Activated CD8-positive, alpha-beta T cell treated with anti-CD3 and anti-CD28 coated beads, Interleukin-2, amount 10 ng/mL, durations not matched to agents 7 days and 5 days (primary cell): ENCODE results near the gene VEGFC. TPM values are rescaled to one million over a fixed set of nuclear protein-coding genes. Genes with fewer than 3 reads are reported as not detected.

Experiments used
- ATAC-seq: fragments of 150-1000 bp; cut with Tn5 transposase; one replicate; pipeline ENCODE4 v1.10.0; 2021; ENCODE audit warnings: moderate library complexity
- CTCF ChIA-PET: fragments of 350-600 bp; sonication (Branson Sonifier 250); formaldehyde crosslinking; loops from one replicate; lab custom pipeline; 2021; ENCODE audit warnings: antibody characterized with exemption; lab: Charles Lee
- POLR2A ChIA-PET: fragments of 350-600 bp; sonication (Branson Sonifier 250); formaldehyde crosslinking; loops from one replicate; lab custom pipeline; 2021; ENCODE audit warnings: antibody characterized with exemption; lab: Charles Lee
- DNase-seq: peaks from one replicate; pipeline ENCODE4 v3.0.0-alpha.2; 2020
- H3K27ac Mint-ChIP-seq: one replicate; pipeline ENCODE4 v1.8.0; 2021; ENCODE audit warnings: mild to moderate bottlenecking, mixed read lengths
- H3K27me3 Mint-ChIP-seq: one replicate; pipeline ENCODE4 v1.8.0; 2021; ENCODE audit warnings: low read depth, mixed read lengths
- H3K36me3 Mint-ChIP-seq: one replicate; pipeline ENCODE4 v1.8.0; 2021; ENCODE audit warnings: low read depth, mixed read lengths
- H3K4me1 Mint-ChIP-seq: one replicate; pipeline ENCODE4 v1.8.0; 2021; ENCODE audit warnings: low read depth, mixed read lengths
- H3K4me3 Mint-ChIP-seq: one replicate; pipeline ENCODE4 v1.8.0; 2021; ENCODE audit warnings: mild to moderate bottlenecking, mixed read lengths
- H3K9me3 Mint-ChIP-seq: one replicate; pipeline ENCODE4 v1.8.0; 2022; ENCODE audit warnings: mixed read lengths; ENCODE audit not compliant: insufficient read depth
- total RNA-seq, 2 experiments: library from RNA; stranded (reverse); gene quantifications; one replicate each; pipeline ENCODE4 v1.2.3, GENCODE V29; 2021

Gene VEGFC
- total RNA-seq, 2 experiments from 2014 or later, result not detected

DNA sequence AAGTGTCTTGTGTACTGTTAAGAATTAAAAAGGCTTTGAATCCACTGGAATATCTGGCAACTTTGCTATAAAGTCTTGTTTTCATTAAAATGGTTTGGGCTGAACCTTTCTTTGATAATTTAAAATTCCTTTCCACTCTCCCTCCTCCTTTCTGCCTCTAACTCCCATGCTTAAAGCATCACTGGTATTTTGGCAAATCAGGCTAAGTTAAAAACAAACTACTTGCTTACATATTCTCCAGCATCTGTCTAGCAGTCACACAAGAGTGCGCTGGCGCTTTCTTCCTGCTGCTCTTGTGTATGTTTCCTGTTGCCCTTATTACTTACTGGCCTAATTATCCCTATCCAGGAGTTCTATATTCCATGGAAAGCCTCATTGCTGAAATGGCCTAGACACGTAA, 136.6 kb downstream of the VEGFC start:
- Mint-ChIP-seq H3K27ac (no peak overlapping the region), H3K27me3 (no peaks in the 10 kb centered on the region), H3K36me3 (no peaks in the 10 kb centered on the region), H3K9me3 (no peaks in the 10 kb centered on the region), H3K4me1 (no peaks in the 10 kb centered on the region), H3K4me3 (no peak overlapping the region)
- POLR2A ChIA-PET, result no interaction called here
- ATAC-seq, result no peak
- no peak for DNase-seq
- CTCF ChIA-PET, result no interaction called here

DNA sequence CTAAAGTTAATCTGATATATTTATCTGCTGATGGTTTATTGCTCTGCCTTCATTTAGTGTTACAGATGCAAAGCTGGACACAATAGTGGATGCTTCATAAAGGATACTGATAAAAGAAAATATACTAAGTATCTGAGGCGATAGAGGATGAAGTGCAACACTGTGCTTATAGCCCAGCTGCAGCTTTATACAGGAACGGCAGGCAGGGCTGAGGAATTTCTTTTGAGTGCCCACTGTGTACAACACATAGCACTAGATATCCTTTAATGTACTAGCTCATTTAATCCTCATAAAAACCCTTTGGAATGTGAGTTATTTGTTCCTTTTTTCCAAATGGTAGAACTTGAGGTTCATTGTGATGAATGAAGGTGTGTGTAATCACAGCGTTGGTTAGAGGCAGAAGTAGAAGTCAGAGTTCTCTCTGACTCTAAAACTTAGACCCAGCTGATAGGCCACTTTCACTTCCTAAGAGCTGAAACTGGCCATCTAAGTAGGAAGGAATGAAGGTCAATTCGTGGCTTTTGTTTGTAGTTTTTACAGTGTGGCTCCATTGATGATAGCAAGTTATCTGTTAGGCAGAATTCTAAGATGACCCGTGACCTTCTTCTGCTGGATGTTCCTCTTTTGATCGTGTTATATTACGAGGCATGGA, 138.0 kb downstream of the VEGFC start:
- Mint-ChIP-seq H3K27me3 (no peaks in the 10 kb centered on the region), H3K4me3 (no peak overlapping the region), H3K27ac (no peak overlapping the region), H3K36me3 (no peaks in the 10 kb centered on the region), H3K4me1 (no peaks in the 10 kb centered on the region), H3K9me3 (no peaks in the 10 kb centered on the region)
- no peak for DNase-seq
- no peak for ATAC-seq
- ChIA-PET CTCF (no interaction called here), POLR2A (no interaction called here)

DNA sequence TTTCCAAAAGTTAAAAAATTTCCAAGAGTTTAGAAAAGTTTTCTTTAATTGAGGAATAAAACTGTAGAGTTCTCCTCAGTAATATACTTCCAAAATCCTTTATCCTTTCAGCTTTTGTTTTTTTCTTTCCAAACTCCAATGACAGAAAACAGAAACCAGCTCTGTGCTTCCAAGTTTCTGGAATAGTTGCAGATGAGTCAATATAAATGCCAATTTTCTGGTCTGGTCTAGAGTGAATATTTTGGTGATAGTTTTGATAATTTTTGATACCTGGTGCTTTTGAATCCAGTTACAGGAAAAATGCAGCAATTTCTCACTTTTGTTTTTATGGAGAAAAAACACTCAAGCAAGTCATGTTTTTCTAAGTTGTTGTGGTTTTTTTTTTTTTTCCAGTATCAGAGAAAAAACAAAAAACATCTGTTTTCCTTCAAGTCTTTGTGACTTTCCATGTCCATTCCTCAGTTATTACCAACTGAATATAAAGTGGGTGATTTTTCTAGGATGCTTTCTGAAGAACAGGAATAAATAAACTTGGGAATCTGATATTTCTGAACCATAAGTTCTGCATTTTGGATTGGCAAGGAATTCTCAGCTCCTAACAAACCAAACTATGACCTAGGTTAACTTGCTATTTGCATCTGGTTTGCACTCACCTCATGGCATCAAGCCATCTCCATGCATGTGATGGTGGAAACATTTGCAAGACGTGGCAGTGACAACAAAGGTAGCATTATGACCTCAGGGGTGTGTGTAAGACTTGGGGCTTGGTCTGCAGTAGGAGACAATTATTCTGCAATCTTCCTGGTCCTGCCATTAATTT, 139.1 kb downstream of the VEGFC start:
- H3K27me3 Mint-ChIP-seq, result no peaks in the 10 kb centered on the region
- no peak for ATAC-seq
- no peaks in the 10 kb centered on the region for H3K9me3 Mint-ChIP-seq
- POLR2A ChIA-PET, result no interaction called here
- H3K4me3 Mint-ChIP-seq, result no peak overlapping the region
- H3K27ac Mint-ChIP-seq, result no peak overlapping the region
- DNase-seq, result no peak
- no peaks in the 10 kb centered on the region for H3K4me1 Mint-ChIP-seq
- CTCF ChIA-PET, result no interaction called here
- no peaks in the 10 kb centered on the region for H3K36me3 Mint-ChIP-seq

DNA sequence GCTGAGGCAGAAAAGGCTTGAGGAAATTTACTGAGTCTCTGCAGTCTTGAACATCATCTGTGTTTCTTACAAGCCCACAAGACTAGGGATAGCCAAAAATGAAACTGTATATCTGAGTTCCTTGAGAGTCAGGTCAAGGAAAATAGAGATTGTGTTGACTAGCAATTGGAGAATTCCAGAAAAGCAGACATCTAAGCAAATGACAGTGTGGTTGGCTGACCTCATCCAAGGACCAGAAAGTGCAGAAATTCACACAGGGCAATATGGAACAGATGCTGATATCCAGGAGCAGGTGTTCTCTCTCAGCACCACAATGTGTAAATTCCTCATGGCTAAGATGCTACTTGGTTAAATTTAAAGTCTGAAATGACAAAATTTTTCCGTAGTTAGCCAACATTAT, 146.4 kb downstream of the VEGFC start:
- H3K4me3 Mint-ChIP-seq, result no peak overlapping the region
- H3K4me1 Mint-ChIP-seq, result no peaks in the 10 kb centered on the region
- ChIA-PET CTCF (no interaction called here), POLR2A (no interaction called here)
- H3K27ac Mint-ChIP-seq, result no peak overlapping the region
- no peak for DNase-seq
- no peaks in the 10 kb centered on the region for H3K9me3 Mint-ChIP-seq
- ATAC-seq, result no peak
- no peaks in the 10 kb centered on the region for H3K36me3 Mint-ChIP-seq
- no peaks in the 10 kb centered on the region for H3K27me3 Mint-ChIP-seq

DNA sequence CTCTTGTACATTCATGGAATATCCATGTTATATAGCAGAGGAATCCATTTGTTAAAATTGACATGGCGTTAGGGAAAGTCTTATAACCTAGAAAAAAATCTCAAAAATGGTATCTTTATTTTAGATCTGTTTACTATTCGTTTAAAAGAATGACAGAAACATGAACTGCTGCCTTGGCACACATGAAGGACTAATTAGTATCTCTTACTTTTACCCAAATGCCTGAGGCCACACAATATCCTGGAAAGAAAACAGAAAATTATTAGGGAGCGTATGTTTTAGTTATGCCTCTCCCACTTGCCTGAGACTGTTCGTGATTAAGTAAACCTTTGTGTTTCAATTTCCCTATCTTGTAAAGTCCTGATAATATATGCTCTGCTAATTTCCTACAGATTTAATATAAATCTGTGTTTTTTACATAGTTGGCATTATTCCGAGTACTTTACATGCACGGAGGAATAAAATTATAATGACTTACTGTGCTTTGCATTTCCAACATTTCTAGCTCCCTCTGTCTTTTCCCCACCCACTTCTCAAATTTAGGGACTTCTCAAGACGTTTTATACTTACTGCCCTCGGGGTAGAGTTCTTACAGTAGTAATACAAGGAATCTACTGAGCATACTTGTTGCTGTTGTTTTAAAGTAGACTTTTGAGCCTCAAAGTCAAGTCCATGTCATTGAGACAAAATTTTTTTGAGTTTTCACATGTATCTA, 147.3 kb downstream of the VEGFC start:
- CTCF ChIA-PET, result no interaction called here
- Mint-ChIP-seq H3K27ac (no peak overlapping the region), H3K9me3 (no peaks in the 10 kb centered on the region), H3K36me3 (no peaks in the 10 kb centered on the region), H3K4me3 (no peak overlapping the region), H3K4me1 (no peaks in the 10 kb centered on the region), H3K27me3 (no peaks in the 10 kb centered on the region)
- POLR2A ChIA-PET, result no interaction called here
- ATAC-seq (no peak), DNase-seq (no peak)

DNA sequence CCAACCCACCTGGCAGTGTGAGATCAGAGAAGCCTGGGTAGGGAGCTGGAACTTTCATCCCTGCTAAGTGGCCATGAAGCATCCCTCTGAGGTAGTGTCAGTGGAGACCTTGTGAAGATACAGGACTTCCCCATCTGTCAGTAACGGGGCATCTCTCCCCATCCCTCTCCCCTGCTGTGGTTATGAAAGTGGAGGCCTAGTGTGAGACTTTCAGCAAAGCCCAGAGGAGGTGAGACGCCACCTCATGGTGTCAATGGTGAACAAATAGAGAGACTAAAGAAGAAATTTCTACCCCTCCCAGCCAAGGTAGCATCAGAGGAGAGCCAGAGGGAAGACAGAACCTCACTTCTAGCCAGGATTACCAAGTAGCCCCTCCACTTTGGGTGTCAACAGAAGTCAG, 150.2 kb downstream of the VEGFC start:
- no peak for DNase-seq
- CTCF ChIA-PET, result no interaction called here
- H3K36me3 Mint-ChIP-seq, result no peaks in the 10 kb centered on the region
- H3K9me3 Mint-ChIP-seq, result no peaks in the 10 kb centered on the region
- no peak overlapping the region for H3K27ac Mint-ChIP-seq
- H3K27me3 Mint-ChIP-seq, result no peaks in the 10 kb centered on the region
- POLR2A ChIA-PET, result no interaction called here
- H3K4me3 Mint-ChIP-seq, result no peak overlapping the region
- ATAC-seq, result no peak
- H3K4me1 Mint-ChIP-seq, result no peaks in the 10 kb centered on the region

DNA sequence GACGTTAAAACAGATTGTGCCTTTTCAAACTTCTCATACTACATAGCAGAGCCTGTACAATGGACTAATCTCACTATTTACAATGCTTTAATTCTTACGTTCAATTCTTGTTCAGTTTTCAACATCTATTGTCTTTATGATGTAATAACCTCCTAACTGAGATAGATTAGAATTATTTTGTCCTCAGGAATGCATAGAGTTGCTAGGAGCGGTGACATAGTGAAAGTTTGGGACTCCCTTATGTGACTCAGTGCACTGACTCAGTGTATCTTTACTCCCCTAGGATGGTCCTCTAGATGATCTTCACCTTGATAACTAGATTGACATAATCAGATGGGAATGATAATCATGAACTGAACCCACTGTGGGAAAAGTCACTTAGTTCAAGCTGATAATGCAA, 151.5 kb downstream of the VEGFC start:
- CTCF ChIA-PET, result no interaction called here
- DNase-seq, result no peak
- POLR2A ChIA-PET, result no interaction called here
- H3K27me3 Mint-ChIP-seq, result no peaks in the 10 kb centered on the region
- H3K4me3 Mint-ChIP-seq, result no peak overlapping the region
- no peak overlapping the region for H3K27ac Mint-ChIP-seq
- H3K4me1 Mint-ChIP-seq, result no peaks in the 10 kb centered on the region
- no peaks in the 10 kb centered on the region for H3K36me3 Mint-ChIP-seq
- no peaks in the 10 kb centered on the region for H3K9me3 Mint-ChIP-seq
- no peak for ATAC-seq

DNA sequence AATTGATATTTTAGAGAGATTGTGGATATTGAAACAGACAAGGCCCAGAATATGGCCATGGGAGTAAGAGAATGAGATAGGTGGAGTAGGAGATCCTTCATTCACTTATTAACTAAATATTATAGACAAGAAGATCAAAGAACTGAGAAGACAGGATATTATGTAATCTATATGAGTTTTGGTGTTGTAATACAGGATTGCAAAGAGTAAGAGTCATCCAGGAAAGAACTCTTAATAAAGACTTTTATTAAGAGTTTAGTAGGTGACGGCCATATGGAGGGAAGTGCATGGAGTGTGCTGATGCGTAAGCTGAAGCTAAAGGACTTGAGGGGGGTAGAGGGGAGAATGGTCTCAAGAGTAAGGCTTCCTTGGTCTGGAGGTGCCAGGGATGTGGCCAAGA, 153.7 kb downstream of the VEGFC start:
- H3K4me3 Mint-ChIP-seq, result no peak overlapping the region
- no peaks in the 10 kb centered on the region for H3K27me3 Mint-ChIP-seq
- no peaks in the 10 kb centered on the region for H3K9me3 Mint-ChIP-seq
- POLR2A ChIA-PET, result no interaction called here
- CTCF ChIA-PET, result no interaction called here
- H3K4me1 Mint-ChIP-seq, result no peaks in the 10 kb centered on the region
- no peaks in the 10 kb centered on the region for H3K36me3 Mint-ChIP-seq
- H3K27ac Mint-ChIP-seq, result no peak overlapping the region
- no peak for DNase-seq
- ATAC-seq, result no peak

DNA sequence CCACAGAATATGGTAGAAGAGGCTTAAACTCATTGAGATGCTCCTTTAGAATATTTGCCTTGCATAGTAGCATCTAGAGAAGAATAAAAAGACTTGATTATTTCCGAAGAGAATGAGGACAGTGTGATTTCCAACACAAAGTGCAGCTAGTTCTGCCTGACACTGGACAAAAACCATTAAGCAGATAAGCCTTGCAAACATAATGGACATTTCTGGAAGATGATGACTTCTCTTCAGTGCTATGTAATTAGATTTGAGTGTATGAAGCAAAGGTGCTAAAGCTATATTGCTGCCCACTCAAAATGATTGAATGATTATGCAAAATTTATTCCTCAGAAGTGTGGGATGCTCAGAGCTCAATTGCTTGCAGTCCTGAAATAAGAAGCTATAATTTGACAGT, 156.4 kb downstream of the VEGFC start:
- Mint-ChIP-seq H3K27ac (no peak overlapping the region), H3K4me3 (no peak overlapping the region), H3K9me3 (no peaks in the 10 kb centered on the region), H3K27me3 (no peaks in the 10 kb centered on the region), H3K36me3 (no peaks in the 10 kb centered on the region), H3K4me1 (no peaks in the 10 kb centered on the region)
- no peak for DNase-seq
- no peak for ATAC-seq
- ChIA-PET CTCF (no interaction called here), POLR2A (no interaction called here)

DNA sequence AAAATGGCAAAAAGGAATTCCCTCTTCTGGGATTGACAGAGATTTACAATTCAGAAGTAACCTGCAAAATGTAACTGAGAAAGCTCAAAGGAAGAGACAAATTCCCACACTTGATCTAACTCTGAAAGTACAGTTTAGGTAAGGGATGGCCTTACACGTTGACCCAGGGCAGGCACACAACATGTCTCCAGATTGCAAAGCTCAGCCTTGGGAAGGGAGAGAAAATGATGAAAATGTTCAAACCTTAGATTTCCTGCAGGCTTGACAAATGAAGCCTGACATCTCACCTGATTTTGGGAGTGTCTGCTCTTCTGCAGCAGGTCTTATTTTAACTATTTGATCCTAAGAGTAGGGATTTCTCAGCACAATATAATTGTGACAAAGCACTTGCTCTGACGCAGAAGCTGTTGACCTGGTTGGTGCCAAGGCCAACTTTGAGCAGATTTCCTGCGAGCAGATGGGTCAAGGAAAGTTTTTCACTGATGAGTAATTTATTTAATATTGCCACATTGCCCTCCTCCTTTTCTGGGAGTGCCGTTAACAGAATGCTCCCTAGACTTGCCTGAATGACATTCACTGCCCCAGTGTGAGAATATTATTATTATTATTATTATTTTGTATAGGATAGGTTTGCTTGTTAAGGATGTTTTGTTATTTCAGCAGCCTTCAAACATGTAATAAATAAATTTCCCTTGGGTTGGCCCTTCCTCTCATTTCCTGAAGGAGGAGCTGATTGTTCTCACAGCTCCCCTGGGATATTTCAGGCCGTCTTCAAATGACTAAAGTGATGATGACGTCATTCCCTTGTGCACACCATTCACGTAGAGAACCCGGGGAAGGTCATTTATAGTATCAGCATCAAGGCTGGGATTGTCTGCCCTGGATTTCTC, 157.1 kb downstream of the VEGFC start:
- ChIA-PET CTCF (no interaction called here), POLR2A (no interaction called here)
- ATAC-seq (no peak), DNase-seq (no peak)
- H3K4me3 Mint-ChIP-seq, result no peak overlapping the region
- no peaks in the 10 kb centered on the region for H3K4me1 Mint-ChIP-seq
- no peaks in the 10 kb centered on the region for H3K36me3 Mint-ChIP-seq
- H3K9me3 Mint-ChIP-seq, result no peaks in the 10 kb centered on the region
- H3K27ac Mint-ChIP-seq, result no peak overlapping the region
- no peaks in the 10 kb centered on the region for H3K27me3 Mint-ChIP-seq
